Measurements from ENCODE around the gene BASP1.

- TF ChIP-seq POLR2AphosphoS5 (IDR thresholded peaks at IDR 0.05; ENCODE audit: low read depth, low read length) (no peak), POLR2A (IDR thresholded peaks at IDR 0.05; ENCODE audit: low read depth, low read length) (no peak), TAF1 (IDR thresholded peaks at IDR 0.05; ENCODE audit: low read depth, low read length) (no peak), POU2F2 (IDR thresholded peaks at IDR 0.05; ENCODE audit: low read depth, low read length) (no peak), SPI1 (IDR thresholded peaks at IDR 0.05; ENCODE audit: low read depth, low read length) (0 out of 2 replicates have a peak, but pooled peaks have one; percentile 1), PAX5 (IDR thresholded peaks at IDR 0.05; ENCODE audit: insufficient read depth, low read length, severe bottlenecking) (no peak)
These were observed 97.6 kb downstream of the BASP1 start for GRCh38 chr5:17314907-17315471.
